ENCODE data around the gene ABHD3. TPM values are rescaled to one million over a fixed set of nuclear protein-coding genes. Genes with fewer than 3 reads are reported as not detected.
A peak's percentile ranks its signal among the peaks of the same experiment; 100 is the strongest.

ABHD3 gene
- total RNA-seq, 1 donor from 2014 or later, result 4.3 TPM

DNA sequence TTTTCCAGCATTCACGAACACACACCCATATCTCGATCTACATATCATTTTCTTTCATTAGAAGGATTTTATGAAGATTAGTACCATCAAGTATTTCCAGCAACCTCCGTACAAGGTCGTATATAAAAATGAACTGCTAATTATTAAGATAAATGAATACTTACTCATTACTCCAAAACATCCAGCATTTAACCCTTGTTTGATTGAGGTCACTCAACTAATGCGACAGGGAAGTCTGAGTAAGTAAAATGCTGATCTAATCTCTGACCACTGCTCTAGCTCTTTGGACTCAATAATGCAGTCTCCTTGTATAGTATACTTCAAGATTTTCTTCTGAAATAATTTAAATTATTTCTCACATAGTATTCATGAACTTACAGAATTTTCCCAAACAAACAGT, 2.0 kb downstream of the ABHD3 start:
- no peaks in the 10 kb centered on the region for H3K27me3 Mint-ChIP-seq (ENCODE audit: low read depth)
- no peak for DNase-seq (ENCODE audit: low spot score)
- no peaks in the 10 kb centered on the region for H3K36me3 Mint-ChIP-seq (ENCODE audit: low read depth)
- no peaks in the 10 kb centered on the region for H3K9me3 Mint-ChIP-seq (ENCODE audit: low read depth)
- H3K4me3 Mint-ChIP-seq (ENCODE audit: unreplicated experiment), result peak overlapping the region; percentile 88
- TF ChIP-seq, protein P1, sequence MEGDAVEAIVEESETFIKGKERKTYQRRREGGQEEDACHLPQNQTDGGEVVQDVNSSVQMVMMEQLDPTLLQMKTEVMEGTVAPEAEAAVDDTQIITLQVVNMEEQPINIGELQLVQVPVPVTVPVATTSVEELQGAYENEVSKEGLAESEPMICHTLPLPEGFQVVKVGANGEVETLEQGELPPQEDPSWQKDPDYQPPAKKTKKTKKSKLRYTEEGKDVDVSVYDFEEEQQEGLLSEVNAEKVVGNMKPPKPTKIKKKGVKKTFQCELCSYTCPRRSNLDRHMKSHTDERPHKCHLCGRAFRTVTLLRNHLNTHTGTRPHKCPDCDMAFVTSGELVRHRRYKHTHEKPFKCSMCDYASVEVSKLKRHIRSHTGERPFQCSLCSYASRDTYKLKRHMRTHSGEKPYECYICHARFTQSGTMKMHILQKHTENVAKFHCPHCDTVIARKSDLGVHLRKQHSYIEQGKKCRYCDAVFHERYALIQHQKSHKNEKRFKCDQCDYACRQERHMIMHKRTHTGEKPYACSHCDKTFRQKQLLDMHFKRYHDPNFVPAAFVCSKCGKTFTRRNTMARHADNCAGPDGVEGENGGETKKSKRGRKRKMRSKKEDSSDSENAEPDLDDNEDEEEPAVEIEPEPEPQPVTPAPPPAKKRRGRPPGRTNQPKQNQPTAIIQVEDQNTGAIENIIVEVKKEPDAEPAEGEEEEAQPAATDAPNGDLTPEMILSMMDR (IDR thresholded peaks at IDR 0.05), result no peak
- H3K4me1 Mint-ChIP-seq (ENCODE audit: low read depth), result peaks cover 13% of the 10 kb centered on the region
- no peak overlapping the region for H3K27ac Mint-ChIP-seq (ENCODE audit: unreplicated experiment)

DNA sequence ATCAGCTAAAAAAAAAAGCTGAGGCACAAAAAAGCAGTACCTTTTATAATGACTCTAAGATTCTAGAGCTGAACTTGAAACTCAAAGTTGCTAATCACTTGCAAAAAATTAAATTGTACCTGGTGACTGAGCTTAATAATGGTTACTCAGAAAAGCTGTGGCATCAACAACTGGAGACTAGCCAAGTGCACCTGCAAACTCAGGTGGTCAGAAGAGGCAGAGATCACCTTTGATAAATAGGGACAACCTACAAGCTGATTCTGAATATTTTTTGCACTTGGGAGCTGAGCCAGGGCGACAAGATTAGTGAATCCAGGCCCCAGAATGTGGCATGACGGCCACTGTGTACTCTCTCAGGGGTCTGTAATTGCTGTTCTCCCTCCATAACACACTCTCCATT, 3.0 kb downstream of the ABHD3 start:
- Mint-ChIP-seq H3K4me1 (ENCODE audit: low read depth) (peaks cover 13% of the 10 kb centered on the region), H3K27ac (ENCODE audit: unreplicated experiment) (no peak overlapping the region), H3K4me3 (ENCODE audit: unreplicated experiment) (no peak overlapping the region), H3K9me3 (ENCODE audit: low read depth) (no peaks in the 10 kb centered on the region), H3K36me3 (ENCODE audit: low read depth) (no peaks in the 10 kb centered on the region), H3K27me3 (ENCODE audit: low read depth) (no peaks in the 10 kb centered on the region)
- TF ChIP-seq, protein P1 (IDR thresholded peaks at IDR 0.05), result no peak
- DNase-seq (ENCODE audit: low spot score), result no peak

DNA sequence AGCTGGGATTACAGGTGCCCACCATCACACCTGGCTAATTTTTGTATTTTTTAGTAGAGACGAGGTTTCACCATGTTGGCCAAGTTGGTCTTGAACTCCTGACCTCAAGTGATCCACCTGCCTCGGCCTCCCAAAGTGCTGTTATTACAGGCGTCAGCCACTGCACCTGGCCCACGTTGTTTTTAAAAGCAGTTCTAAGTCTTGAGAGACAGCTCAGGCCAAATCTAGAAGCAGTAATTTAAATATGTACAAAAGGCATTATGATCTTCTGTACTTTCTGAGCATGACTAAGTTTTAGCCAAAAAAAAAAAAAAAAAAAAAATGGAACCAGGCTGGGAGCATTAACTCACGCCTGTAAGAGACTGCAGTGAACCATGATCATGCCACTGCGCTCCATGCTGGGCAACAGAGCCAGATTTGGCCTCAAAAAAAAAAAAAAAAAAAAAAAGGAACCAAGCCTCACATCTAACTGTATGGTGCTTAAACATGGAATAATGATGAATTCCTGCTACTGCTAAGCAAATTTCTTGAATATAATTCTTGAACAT, 4.0 kb downstream of the ABHD3 start:
- no peaks in the 10 kb centered on the region for H3K9me3 Mint-ChIP-seq (ENCODE audit: low read depth)
- H3K27ac Mint-ChIP-seq (ENCODE audit: unreplicated experiment), result no peak overlapping the region
- H3K36me3 Mint-ChIP-seq (ENCODE audit: low read depth), result no peaks in the 10 kb centered on the region
- no peak for DNase-seq (ENCODE audit: low spot score)
- peaks cover 13% of the 10 kb centered on the region for H3K4me1 Mint-ChIP-seq (ENCODE audit: low read depth)
- no peaks in the 10 kb centered on the region for H3K27me3 Mint-ChIP-seq (ENCODE audit: low read depth)
- no peak overlapping the region for H3K4me3 Mint-ChIP-seq (ENCODE audit: unreplicated experiment)
- TF ChIP-seq, protein P1 (IDR thresholded peaks at IDR 0.05), result no peak

DNA sequence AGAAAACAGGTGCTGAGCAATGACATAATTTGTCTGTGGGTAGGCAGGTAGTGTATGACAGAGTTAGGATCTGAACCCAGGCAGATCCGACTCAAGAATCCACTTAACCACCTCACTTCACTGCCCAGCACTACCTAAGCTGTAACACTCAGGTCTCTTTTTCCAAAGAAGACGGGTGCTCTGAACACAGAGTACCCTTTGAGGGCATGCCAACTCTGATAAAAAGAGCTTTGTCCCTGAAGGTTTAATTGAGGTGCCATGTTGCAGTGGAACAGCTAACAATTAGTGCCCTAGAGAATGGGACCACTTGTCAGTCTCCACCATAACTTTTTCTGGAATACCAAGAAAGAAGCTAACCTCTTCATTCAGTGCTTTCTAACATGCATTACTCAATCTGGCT, 11.3 kb downstream of the ABHD3 start:
- no peak for DNase-seq (ENCODE audit: low spot score)
- Mint-ChIP-seq H3K27me3 (ENCODE audit: low read depth) (no peaks in the 10 kb centered on the region), H3K9me3 (ENCODE audit: low read depth) (peaks cover 5% of the 10 kb centered on the region), H3K36me3 (ENCODE audit: low read depth) (peaks cover 7% of the 10 kb centered on the region), H3K4me3 (ENCODE audit: unreplicated experiment) (no peak overlapping the region), H3K27ac (ENCODE audit: unreplicated experiment) (no peak overlapping the region), H3K4me1 (ENCODE audit: low read depth) (no peaks in the 10 kb centered on the region)
- TF ChIP-seq, protein P1 (IDR thresholded peaks at IDR 0.05), result no peak

DNA sequence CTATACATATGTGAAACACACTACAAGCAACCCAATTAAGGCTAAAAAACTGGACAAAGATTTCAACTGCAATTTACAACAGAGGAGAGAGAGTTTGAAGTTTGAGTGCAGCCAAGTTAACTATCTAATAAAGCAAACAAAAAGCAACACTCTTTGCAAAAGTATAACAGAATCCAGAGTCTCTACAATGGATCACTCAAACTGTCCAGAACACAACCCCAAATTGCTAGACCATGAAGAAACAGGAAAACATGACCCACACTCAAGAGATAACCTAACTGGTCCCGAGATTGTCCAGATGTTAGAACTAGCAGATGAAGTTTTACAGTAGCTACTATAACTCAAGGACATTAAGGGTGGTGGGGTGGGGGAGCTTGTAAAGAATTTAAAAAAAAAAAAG, 14.8 kb downstream of the ABHD3 start:
- no peaks in the 10 kb centered on the region for H3K4me1 Mint-ChIP-seq (ENCODE audit: low read depth)
- TF ChIP-seq, protein P1 (IDR thresholded peaks at IDR 0.05), result no peak

More for the DNA sequence above, 14.8 kb downstream of the ABHD3 start:
- Mint-ChIP-seq H3K27me3 (ENCODE audit: low read depth) (no peaks in the 10 kb centered on the region), H3K4me3 (ENCODE audit: unreplicated experiment) (no peak overlapping the region), H3K9me3 (ENCODE audit: low read depth) (peaks cover 5% of the 10 kb centered on the region), H3K36me3 (ENCODE audit: low read depth) (peaks cover 7% of the 10 kb centered on the region), H3K27ac (ENCODE audit: unreplicated experiment) (no peak overlapping the region)
- no peak for DNase-seq (ENCODE audit: low spot score)
